Measurements from ENCODE around the gene C1orf56. TPM values are rescaled to one million over a fixed set of nuclear protein-coding genes. Genes with fewer than 3 reads are reported as not detected.

C1orf56 gene
- total and polyA plus RNA-seq, 2 of the 13 experiments (the other 11 are each of a cell fraction or from before 2014, with no cell fraction given): 1.5 to 3.2 TPM

DNA sequence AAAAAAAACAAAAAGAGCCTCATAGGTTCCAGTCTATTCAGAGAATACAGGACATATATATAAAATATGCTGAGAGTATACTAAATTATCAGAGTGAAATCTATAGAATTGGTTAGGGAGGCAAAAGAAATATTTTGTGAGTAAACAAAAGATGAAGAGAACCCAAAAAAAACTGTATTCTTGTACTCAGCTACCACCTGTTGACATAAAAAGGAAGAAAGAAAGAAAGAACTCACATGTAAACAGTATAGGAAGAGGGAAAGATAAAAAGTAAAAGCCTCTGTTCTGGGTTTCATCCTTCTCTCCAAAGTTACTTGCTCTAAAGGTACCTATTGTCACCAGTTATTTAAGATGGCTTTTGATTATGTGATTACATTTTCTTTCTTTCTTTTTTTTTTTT lies 21.1 kb upstream of the C1orf56 start (continued):
- TF ChIP-seq, protein P1, sequence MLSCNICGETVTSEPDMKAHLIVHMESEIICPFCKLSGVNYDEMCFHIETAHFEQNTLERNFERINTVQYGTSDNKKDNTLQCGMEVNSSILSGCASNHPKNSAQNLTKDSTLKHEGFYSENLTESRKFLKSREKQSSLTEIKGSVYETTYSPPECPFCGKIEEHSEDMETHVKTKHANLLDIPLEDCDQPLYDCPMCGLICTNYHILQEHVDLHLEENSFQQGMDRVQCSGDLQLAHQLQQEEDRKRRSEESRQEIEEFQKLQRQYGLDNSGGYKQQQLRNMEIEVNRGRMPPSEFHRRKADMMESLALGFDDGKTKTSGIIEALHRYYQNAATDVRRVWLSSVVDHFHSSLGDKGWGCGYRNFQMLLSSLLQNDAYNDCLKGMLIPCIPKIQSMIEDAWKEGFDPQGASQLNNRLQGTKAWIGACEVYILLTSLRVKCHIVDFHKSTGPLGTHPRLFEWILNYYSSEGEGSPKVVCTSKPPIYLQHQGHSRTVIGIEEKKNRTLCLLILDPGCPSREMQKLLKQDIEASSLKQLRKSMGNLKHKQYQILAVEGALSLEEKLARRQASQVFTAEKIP (CRISPR knock-in tag; IDR thresholded peaks at IDR 0.05; ENCODE audit: borderline replicate concordance): no peak
- TF ChIP-seq ZNF282 (IDR thresholded peaks at IDR 0.05; ENCODE audit: partially characterized antibody) (no peak), RCOR2 (CRISPR knock-in tag; IDR thresholded peaks at IDR 0.05) (no peak)
- TF ChIP-seq, protein P2, sequence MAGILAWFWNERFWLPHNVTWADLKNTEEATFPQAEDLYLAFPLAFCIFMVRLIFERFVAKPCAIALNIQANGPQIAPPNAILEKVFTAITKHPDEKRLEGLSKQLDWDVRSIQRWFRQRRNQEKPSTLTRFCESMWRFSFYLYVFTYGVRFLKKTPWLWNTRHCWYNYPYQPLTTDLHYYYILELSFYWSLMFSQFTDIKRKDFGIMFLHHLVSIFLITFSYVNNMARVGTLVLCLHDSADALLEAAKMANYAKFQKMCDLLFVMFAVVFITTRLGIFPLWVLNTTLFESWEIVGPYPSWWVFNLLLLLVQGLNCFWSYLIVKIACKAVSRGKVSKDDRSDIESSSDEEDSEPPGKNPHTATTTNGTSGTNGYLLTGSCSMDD (CRISPR knock-in tag; IDR thresholded peaks at IDR 0.05): no peak

DNA sequence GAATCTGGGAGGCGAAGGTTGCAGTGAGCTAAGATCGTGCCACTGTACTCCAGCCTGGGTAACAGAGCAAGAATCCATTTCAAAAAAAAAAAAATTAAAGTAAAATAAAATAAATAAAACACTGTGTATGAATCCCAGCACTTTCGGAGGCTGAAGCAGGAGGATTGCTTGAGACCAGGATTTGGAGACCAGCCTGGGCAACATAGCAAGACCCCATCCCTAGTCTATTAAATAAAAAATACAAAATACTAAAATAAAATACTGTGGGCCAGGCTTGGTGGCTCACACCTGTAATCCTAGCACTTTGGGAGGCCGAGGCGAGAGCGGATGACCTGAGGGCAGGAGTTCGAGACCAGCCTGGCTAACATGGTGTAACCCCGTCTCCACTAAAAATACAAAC lies 15.4 kb upstream of the C1orf56 start:
- intact Hi-C loops (cut with micrococcal nuclease; ENCODE audit: unreplicated experiment): no loop called here
- Histone ChIP-seq H3K27ac (ENCODE audit: extremely low read length, insufficient read depth, low read length) (no peak overlapping the region), H3K4me3 (replicated peaks in 1 of 3; ENCODE audit: insufficient read depth in 1 of 3, low read depth in 2 of 3, low read length in 3 of 3) (no peak overlapping the region), H3K36me3 (replicated peaks in 1 of 2; ENCODE audit: control insufficient read depth in 1 of 2, insufficient read depth in 2 of 2, low read length in 2 of 2) (peaks cover 8 to 47% of the 10 kb centered on the region in 2 experiments; a peak in 4 of 5 replicates), H3K79me2 (ENCODE audit: insufficient read depth, low read length) (no peaks in the 10 kb centered on the region), H3K27me3 (ENCODE audit: control insufficient read depth in 1 of 2, insufficient read depth in 2 of 2, low read length in 2 of 2) (no peaks in the 10 kb centered on the region), H4K20me1 (ENCODE audit: insufficient read depth, low read length) (no peaks in the 10 kb centered on the region), H3K9me3 (ENCODE audit: low read length) (no peaks in the 10 kb centered on the region), H2AFZ (ENCODE audit: low read length) (no peak overlapping the region), H3K9ac (ENCODE audit: insufficient read depth, low read depth, low read length) (no peak overlapping the region), H3K4me1 (ENCODE audit: insufficient read depth, low read length) (no peaks in the 10 kb centered on the region), H3K4me2 (ENCODE audit: low read depth, low read length) (no peak overlapping the region)
- ChIA-PET CTCF (ENCODE audit: low intra/inter-chr PET ratio, low total read pairs) (no interaction called here), POLR2A (no interaction called here)
- no peak for FAIRE-seq
- no peak for DNase-seq (ENCODE audit: low spot score)
- in situ Hi-C loops (cut with HindIII; ENCODE audit: extremely low pct_ligation_motif_present, low pct_unique_long_range_greater_than_20kb): no loop called here
- 97% methylated on average over 8 of the region's 8 CpGs for WGBS (ENCODE audit: low lambda C conversion rate)
- no peak for ATAC-seq
- TF ChIP-seq ZBTB20 (CRISPR knock-in tag; IDR thresholded peaks at IDR 0.05; ENCODE audit: borderline replicate concordance, low read depth): no peak
- TF ChIP-seq KDM2A (CRISPR knock-in tag; IDR thresholded peaks at IDR 0.05; ENCODE audit: borderline replicate concordance, low read depth): no peak
- TF ChIP-seq ZNF382 (CRISPR knock-in tag; IDR thresholded peaks at IDR 0.05; ENCODE audit: borderline replicate concordance): no peak
- no peak for TF ChIP-seq ARNT (IDR thresholded peaks at IDR 0.05)
- TF ChIP-seq ZNF256 (CRISPR knock-in tag; conservative IDR thresholded peaks at IDR 0.05): no peak
- TF ChIP-seq ZNF550 (CRISPR knock-in tag; IDR thresholded peaks at IDR 0.05; ENCODE audit: borderline replicate concordance): no peak
- BruUV-seq (replicated peaks): no TSS peak
